ENCODE data around the gene NME8.
A peak's percentile ranks its signal among the peaks of the same experiment; 100 is the strongest.

NME8 gene

GRCh38 chr7:37901890-37902524 lies 53.6 kb downstream of the NME8 start:
- no peak for DNase-seq

DNA sequence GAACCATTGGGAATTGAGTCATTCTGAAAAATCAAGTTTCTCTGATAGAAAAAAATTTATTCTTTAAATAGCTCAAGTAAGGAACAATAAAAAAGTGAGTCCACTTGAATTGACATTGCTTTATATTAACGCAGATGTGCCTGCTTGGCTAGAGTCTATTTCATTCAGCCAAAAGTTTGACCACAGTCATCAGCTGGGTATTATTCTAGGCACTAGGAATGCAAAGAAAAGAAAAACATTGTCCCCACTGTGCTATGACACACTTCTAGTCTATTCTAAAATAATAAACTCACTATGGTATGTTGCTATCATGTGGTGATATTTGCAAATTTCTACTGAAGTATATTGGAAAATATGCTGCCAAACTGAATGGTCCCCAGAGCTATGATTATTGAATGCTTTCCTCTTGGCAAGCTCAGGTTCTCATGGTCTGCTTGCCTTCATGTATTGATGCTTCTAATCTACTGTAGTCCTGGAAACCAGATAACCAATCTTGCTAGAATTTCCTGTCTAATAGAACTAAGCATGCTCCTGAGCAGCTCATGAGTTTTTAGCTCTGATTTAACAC lies 59.9 kb downstream of the NME8 start:
- no peak for DNase-seq

DNA sequence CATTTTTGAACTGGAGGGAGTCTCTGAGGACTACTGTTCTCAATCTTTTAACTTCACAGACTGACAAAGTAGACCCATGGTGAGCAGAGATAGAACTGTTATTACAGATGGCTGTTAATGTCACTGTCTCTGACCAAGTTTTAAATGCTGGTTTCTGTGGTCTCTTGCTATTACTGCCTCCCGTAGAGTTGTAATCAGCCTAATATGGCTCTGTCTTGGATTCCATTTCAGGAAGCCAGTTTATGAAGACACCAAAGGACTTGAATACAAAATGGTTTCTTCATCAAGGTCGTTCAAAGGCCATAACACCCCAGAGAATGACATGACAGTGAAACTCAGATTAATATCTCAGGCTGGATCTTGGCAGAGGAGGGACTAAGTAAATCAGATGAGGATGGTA lies 64.4 kb downstream of the NME8 start:
- DNase-seq: no peak

DNA sequence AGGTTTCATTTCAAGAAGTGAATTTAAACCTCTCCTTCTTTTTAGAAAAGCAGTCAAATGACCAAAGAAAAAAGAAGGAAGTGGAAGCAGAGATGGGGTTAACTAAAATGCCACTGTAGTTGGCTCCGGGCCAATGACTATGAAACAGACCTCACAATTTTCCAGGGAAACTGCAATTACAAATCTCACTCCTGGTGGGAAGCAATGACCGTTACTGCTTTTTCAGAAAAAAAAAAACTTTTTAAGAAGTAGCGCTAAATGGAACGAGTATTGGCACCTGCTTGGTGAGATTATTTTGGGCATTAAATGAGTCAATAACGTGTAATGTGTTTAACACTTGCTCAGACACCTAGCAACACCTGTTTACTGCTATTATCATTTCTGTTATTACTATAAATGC lies 67.0 kb downstream of the NME8 start:
- no peak for DNase-seq

DNA sequence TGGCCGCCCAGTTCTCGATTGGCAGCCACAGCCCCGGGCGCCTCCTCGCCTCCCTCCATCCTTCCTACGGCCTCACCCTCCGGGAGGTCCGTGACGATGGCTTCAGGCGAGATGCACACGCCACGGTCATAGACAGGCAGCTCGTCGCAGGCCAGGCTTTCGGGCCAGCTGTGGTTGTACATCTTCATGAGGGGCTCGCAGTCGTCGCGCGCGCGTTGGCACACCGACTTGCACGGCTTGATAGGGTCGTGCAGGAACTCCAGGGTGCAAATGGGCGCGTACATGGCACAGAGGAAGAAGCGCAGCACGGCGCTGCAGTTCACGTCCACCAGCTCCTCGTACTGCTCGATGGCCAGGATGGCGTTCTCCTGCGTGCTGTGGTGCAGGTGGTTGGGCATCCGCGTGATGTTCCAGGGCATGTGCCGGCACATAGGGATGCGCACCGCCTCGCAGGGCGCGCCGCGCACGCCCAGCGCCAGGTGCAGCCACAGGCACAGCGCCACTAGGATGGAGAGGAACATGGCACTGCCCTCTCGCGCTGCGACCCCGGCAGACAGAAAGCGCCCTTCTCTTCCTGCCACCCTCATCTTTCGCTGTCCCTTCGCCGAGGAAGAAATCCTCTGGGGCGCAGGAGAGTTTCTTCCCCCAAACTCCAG lies 67.7 kb downstream of the NME8 start:
- no peak for DNase-seq

GRCh38 chr7:37916673-37917660 lies 68.6 kb downstream of the NME8 start, which contains the start of gene SFRP4:
Gene SFRP4 (minus strand): TSS chr7:37916817. CDS start chr7:37916537, 280 bp downstream.
- DNase-seq: no peak

- DNase-seq: no peak
These were observed 70.1 kb downstream of the NME8 start for GRCh38 chr7:37918526-37918925.

DNA sequence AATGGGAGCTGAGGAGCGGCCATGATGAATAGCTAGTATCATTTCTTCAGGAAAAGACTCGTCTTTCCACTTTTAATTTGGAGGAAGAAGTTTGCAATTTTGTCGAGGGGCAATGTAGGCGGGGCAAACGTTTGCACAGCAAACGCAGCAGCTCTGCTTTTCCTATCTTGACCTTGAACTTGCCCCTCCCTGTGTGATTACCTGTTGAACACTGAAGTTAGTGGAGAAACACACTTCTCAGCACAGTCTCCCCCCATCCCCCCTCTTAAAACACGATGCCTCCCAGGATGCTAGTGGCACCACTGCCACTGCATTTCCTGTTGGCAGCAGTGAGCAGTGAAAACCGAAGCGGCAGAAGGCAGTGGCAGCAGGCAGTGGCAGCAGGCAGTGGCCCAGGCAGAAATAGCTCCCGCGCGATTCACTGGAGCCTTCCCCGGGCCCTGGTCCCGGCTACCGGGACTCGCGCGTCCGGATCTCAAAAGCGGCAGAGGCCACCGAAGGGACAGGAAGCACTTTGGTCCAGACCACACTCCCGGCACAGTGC lies 72.0 kb downstream of the NME8 start, which contains the start of gene EPDR1:
TSS of gene EPDR1 (plus strand) at position 336 of the 544 bp plus-strand sequence. CDS start 300 bp downstream, outside the sequence.
- peak; percentile 56 for DNase-seq

DNA sequence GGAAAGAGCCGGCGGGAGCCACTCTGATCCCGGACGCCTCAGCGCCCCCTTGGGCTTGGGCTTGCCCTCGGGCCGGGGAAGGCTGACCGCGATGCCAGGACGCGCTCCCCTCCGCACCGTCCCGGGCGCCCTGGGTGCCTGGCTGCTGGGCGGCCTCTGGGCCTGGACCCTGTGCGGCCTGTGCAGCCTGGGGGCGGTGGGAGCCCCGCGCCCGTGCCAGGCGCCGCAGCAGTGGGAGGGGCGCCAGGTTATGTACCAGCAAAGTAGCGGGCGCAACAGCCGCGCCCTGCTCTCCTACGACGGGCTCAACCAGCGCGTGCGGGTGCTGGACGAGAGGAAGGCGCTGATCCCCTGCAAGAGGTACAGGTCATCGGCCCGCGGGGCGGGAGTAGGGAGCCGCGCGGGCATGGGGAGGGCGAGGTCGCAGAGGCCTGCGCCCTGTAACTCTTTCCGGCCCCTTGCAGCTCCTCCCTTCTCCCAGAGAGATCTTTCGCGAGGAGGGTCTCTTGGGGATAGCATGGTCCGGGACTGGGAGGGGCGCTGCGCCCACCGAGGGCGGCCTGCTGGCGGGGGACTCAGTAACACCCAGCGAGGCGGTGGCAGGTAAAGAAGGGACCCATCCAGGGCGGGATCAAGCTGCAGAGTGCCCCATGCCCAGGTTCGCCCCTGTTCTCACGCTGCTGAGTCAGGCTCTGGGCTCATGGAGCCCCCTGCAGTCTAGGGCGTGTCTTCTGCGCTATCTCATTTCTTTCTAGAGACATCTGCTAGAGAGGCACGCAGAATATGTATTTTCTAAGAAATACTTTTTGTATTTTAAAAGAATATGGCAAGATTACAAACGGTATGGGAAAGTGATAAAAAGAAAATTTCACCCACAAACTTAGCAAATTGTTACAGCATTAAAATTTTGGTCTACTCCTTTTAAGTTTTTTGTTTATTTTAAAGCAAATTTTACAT lies 72.7 kb downstream of the NME8 start:
- DNase-seq: peak; percentile 35

GRCh38 chr7:37921876-37922275 lies 73.5 kb downstream of the NME8 start:
- no peak for DNase-seq

DNA sequence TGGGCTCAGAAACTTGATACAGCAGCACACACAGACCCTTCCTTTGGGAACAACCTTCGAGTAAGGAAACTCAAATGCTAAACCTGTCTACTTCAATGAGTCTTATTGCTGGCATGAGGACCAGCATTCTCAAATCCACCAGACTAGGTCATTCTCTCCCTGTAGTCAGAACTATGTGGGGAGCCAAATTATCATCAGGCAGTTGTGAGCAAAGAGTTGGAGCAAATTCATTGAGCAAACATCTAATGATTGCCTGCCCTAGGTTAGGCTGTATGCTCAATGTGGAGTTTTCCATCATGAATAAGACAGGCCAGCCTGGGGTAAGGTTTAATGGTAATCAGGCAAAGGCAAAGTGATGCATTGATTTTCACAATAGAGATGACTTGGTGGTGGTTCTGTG lies 75.6 kb downstream of the NME8 start:
- no peak for DNase-seq

- DNase-seq: no peak
These were observed 76.2 kb downstream of the NME8 start for GRCh38 chr7:37924491-37925041.

GRCh38 chr7:37925620-37926019 lies 77.2 kb downstream of the NME8 start:
- DNase-seq: no peak

- peak; percentile 29 for DNase-seq
These were observed 79.5 kb downstream of the NME8 start for GRCh38 chr7:37927773-37928444.

DNA sequence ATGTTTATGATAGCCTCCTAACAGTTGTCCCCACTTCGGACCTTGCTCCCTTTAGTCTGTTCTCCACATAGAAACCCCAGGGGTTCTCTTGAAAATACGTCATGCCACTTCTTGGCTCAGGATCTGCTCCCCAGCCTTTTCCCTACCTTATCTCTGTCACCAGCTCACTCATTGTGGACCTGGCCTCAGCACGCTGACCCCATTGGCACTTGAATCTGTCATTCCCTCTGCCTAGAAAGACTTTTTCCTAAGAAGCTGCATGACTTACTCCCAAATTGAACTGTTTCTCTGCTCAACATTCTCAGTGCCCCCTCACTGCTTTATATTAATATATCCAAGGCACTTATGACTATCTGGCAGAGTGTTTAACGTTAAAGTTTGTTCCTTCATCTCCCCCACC lies 80.5 kb downstream of the NME8 start:
- no peak for DNase-seq

DNA sequence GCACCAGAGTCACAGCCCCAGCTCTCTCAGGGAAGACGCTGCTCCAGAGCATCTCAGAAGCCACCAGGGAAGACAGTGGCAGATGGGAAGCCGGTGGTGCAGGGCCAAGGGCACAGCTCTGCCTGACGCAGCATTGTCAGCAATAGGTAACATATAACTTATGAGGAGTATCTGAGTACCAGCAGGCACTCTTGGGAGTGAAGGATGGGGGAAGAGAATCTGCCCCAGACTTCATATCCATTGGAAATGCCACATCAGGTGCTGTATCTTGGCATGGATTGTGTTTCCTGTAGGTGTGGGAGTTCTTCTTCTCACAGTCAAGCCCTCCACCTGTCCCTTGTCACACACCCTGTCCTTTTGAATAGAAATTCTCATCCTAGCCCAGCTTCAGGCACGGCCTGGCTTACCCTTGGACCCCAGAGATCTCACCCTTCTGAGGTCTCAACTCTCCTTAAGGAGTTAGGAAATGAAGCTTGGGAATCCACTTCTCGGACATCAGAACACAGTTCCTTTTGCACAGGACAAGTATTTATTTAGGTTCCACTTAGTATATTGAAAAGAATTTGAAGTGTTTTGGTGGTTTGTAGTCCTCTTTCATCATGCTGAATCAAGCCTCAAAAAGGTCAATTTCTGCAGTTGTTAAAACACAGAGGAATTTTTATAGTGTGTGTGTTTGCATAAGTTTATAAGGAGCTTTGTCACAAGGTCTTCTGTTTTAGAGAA lies 82.0 kb downstream of the NME8 start:
- no peak for DNase-seq

DNA sequence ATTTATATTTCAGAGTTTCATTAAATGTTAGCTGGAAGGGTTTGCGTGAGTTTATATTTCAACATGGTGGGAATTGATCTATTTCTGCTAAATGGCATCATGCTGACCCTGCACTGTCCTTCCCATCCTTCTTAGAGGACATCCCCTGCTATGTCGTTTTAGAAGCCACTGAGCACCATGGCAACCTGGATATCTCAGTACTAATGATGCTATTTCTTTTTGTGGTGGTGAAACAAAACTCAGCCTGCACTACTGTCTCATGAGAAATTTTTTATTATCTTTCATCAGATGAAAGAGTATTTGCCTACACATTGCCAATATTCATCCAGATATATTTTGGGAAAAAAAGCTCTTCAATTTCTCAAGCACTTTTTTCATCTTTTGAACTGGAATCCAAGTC lies 84.1 kb downstream of the NME8 start:
- DNase-seq: no peak

DNA sequence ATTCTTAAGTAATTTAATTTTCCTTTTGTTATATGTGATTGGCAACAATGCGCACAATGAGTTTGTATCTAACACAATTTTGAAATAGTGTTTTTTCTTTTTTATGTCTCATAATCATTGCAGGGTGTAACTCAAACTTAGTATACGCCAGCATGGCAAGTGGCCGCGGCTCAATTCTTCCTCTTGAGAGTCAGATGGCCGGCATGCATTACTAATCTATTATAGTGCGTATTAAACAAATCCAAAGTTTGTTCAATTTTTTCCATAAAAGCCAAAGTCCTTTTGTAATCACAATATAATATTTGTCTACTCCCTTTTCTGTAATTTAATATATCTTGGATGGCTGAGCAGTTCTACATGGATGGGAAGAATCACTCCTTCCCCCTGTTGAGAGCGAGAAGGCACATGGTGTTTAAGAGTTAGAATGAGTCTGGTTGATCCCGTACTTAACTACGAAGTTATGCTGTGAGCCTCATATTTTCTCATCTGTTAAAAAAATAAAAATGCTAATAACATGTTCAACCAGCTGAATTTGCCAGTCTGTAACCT lies 84.7 kb downstream of the NME8 start:
- no peak for DNase-seq

GRCh38 chr7:37942934-37943610 lies 94.7 kb downstream of the NME8 start:
- no peak for DNase-seq
